ACHN (cell line): ENCODE measurements around the gene SHC2.
A peak's percentile ranks its signal among the peaks of the same experiment; 100 is the strongest.

Experiments
- DNase-seq: peaks from one replicate; pipeline ENCODE4 v3.0.0-alpha.2; 2015
- in situ Hi-C: cut with HindIII; loops from 2 replicates; pipeline ENCODE4 v1.10.0; 2017; ENCODE audit warnings: low sequenced_read_pairs, low pct_ligation_motif_present, low pct_unique_long_range_greater_than_20kb

Gene SHC2, protein sequence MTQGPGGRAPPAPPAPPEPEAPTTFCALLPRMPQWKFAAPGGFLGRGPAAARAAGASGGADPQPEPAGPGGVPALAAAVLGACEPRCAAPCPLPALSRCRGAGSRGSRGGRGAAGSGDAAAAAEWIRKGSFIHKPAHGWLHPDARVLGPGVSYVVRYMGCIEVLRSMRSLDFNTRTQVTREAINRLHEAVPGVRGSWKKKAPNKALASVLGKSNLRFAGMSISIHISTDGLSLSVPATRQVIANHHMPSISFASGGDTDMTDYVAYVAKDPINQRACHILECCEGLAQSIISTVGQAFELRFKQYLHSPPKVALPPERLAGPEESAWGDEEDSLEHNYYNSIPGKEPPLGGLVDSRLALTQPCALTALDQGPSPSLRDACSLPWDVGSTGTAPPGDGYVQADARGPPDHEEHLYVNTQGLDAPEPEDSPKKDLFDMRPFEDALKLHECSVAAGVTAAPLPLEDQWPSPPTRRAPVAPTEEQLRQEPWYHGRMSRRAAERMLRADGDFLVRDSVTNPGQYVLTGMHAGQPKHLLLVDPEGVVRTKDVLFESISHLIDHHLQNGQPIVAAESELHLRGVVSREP

DNA sequence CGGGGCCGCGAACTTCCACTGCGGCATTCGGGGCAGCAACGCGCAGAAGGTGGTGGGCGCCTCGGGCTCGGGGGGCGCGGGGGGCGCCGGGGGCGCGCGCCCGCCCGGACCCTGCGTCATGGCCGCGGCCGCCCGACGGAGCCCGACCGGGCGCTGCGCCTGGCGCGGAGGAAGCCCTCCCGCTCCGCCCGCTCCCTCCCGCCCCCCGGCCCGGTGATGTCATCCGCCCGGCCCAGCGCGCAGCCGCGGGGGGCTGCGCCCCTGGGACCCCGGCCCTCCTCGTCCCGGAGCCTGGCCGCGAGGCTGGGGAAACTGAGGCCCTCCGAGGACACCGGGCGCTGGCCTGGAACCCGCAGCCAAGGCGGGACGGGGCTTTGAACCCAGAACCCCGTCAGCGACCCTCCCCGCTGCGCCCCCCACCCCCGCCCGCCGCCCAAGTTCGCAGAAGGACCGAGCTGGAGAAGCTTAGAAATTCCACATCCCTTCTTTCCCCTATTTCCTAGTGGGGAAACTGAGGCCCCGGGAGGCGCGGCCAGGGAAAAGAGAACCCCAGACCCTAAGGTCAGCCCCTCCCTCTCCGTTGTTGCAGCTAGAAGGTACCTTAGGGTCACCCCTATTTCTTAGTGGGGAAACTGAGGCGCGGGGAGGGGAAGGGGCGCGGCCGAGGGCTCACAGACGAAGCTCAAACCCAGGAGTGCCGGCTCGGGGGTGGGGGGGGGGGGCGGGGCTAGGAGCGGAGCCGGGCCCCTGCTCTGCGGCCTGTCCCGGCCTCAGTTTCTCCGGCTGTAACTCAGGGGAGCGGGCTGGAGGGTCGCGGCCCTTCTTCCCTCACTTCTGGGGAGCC, at the start of gene SHC2:
Gene SHC2 (minus strand): TSS at position 157 of the 844 bp plus-strand sequence. CDS start 37 bp downstream, at position 120.
- DNase-seq: no peak
- in situ Hi-C loops: no loop called here

GRCh38 chr19:508204-509150, 47.6 kb upstream of the SHC2 start:
- DNase-seq: no peak
- in situ Hi-C loops: no loop called here

- in situ Hi-C loops: no loop called here
- DNase-seq: peak; percentile 66
These were observed 46.7 kb upstream of the SHC2 start, which contains the start of gene TPGS1 for GRCh38 chr19:507286-508203. Gene TPGS1, plus strand, starts transcription at chr19:507497. Its CDS starts 10 bp downstream, at chr19:507507.

- in situ Hi-C loops: no loop called here
- DNase-seq: peak; percentile 99
These were observed 45.8 kb upstream of the SHC2 start for GRCh38 chr19:506404-507285.

DNA sequence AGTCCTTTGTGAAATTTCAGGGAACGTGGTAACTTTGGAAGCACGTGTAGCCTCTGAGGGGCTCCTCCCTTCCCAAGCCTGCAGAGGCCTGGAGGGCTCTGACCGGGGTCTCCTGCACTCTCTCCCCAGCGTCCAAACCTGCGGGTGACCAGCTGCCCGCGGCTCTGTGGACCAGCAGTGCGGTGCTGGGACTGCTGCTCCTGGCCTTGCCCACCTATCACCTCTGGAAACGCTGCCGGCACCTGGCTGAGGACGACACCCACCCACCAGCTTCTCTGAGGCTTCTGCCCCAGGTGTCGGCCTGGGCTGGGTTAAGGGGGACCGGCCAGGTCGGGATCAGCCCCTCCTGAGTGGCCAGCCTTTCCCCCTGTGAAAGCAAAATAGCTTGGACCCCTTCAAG, 43.8 kb upstream of the SHC2 start:
- in situ Hi-C loops: no loop called here
- DNase-seq: no peak

DNA sequence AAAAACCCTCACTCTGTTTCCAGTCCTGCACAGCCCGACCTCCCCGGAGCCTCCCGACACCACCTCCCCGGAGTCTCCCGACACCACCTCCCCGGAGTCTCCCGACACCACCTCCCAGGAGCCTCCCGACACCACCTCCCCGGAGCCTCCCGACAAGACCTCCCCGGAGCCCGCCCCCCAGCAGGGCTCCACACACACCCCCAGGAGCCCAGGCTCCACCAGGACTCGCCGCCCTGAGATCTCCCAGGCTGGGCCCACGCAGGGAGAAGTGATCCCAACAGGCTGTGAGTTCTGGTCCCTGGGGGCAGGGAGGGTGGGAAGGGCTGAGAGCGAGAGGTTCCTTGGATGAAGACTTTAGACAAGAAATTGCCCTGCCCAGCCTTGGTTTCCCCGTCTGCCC, 40.8 kb upstream of the SHC2 start:
- DNase-seq: no peak
- in situ Hi-C loops: no loop called here

GRCh38 chr19:498977-499623, 38.3 kb upstream of the SHC2 start:
- no peak for DNase-seq
- in situ Hi-C loops: no loop called here

DNA sequence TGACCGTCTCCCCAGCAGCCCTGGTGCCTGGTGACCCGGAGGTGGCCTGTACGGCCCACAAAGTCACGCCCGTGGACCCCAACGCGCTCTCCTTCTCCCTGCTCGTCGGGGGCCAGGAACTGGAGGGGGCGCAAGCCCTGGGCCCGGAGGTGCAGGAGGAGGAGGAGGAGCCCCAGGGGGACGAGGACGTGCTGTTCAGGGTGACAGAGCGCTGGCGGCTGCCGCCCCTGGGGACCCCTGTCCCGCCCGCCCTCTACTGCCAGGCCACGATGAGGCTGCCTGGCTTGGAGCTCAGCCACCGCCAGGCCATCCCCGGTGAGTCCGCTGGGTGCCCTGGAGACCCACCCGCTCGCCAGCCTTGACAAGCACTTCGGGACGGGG, 37.7 kb upstream of the SHC2 start:
- no peak for DNase-seq
- in situ Hi-C loops: no loop called here

- DNase-seq: no peak
- in situ Hi-C loops: no loop called here
These were observed 37.2 kb upstream of the SHC2 start for GRCh38 chr19:497869-498510.

DNA sequence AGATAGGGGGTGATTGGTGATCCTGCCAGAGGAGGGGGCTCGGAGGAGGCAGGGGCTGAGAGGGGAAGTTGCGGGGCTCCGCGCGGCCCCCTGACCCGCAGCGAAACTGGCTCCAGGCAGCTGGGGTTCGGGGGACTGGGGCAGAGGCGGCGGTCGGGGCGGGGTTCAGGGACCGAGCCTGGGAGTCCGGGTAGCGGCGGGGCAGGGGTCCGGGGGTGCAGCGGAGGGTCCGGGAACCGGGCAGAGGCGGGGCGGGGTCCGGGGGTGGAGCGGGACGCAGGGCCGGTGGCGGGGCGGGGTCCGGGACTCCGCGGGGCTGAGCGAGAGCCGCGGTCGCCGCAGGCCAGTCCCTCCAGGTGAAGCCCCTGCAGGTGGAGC, 36.6 kb upstream of the SHC2 start:
- DNase-seq: no peak
- in situ Hi-C loops: no loop called here

DNA sequence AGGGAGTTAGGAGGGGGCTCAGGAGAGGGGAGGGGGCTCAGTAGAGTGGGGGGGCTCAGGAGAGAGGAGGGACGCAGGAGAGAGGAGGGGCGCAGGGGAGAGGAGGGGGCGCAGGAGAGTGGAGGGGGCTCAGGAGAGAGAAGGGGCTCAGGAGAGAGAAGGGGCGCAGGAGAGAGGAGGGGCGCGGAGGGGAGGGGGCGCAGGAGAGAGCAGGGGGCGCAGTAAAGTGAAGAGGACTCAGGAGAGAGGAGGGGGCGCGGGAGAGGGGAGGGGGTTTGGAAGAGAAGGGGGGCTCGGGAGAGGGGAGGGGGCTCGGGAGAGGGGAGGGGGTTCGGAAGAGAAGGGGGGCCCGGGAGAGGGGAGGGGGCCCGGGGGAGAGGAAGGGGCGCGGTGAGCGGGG, 36.2 kb upstream of the SHC2 start:
- in situ Hi-C loops: no loop called here
- DNase-seq: no peak

GRCh38 chr19:496112-496665, 35.4 kb upstream of the SHC2 start, which contains the start of gene MADCAM1:
Gene MADCAM1, plus strand, starts transcription at chr19:496486. Its CDS starts 14 bp downstream, at chr19:496500.
- in situ Hi-C loops: no loop called here

DNA sequence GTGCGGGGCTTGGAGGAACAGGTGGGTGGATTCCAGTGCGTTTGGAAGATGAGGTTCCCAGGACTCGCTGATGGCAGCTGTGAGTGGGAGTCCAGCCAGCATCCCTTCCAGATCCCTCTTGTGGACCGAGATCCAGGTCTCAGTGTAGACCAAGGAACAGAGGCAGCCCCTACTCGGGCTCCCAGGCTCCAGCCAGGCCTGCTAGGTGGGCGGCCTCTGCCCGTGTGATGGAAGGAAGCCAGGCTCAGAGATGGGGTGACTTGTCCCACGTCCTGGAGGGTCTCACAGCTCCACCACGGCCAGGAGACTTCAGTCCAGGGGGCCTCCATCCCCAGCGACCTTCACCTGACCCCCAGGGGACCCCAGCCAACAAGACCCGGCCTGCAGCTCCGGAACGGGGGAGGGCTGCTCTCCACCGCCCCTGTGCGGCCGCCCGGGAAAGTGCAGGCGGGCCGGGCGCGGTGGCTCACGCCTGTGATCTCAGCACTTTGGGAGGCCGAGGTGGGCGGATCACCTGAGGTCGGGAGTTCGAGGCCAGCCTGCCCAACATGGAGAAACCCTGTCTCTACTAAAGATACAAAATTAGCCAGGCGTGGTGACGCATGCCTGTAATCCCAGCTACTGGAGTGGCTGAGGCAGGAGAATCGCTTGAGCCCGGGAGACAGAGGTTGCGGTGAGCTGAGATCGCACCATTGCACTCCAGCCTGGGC, 34.7 kb upstream of the SHC2 start:
- DNase-seq: peak; percentile 18

More at GRCh38 chr19:496112-496665, 35.4 kb upstream of the SHC2 start, which contains the start of gene MADCAM1:
- DNase-seq: no peak

DNA sequence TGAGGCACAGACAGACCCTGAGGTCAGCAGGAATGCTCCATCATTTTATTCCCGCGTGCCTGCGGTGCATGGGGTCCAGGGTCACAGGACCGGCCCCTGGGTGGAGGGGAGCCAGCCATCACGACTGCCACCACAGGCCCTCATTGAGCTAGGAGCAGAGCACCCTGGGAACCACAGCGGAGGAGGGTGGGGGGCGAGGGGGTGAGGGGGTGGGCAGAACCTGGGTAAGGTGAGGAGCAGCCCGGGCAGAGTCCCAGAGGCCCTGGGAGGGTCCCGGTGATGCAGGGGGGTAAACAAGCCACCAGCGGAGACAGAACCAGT, 34.2 kb upstream of the SHC2 start:
- in situ Hi-C loops: no loop called here
- DNase-seq: no peak

More for the DNA sequence above, 34.7 kb upstream of the SHC2 start:
- in situ Hi-C loops: no loop called here
